NCI-H526 (cell line): Measurements from ENCODE around the gene LTA.
A peak's percentile ranks its signal among the peaks of the same experiment; 100 is the strongest.
"Not testable (repeated sequence)": the region's sequence is repeated elsewhere in the genome, so short reads cannot be mapped to it uniquely, and the experiment has no call there.

ENCODE experiments used
- DNase-seq, 2 experiments: peaks; one replicate each; lab custom pipeline; 2025; lab: John Stamatoyannopoulos, UW

The LTA gene

DNA sequence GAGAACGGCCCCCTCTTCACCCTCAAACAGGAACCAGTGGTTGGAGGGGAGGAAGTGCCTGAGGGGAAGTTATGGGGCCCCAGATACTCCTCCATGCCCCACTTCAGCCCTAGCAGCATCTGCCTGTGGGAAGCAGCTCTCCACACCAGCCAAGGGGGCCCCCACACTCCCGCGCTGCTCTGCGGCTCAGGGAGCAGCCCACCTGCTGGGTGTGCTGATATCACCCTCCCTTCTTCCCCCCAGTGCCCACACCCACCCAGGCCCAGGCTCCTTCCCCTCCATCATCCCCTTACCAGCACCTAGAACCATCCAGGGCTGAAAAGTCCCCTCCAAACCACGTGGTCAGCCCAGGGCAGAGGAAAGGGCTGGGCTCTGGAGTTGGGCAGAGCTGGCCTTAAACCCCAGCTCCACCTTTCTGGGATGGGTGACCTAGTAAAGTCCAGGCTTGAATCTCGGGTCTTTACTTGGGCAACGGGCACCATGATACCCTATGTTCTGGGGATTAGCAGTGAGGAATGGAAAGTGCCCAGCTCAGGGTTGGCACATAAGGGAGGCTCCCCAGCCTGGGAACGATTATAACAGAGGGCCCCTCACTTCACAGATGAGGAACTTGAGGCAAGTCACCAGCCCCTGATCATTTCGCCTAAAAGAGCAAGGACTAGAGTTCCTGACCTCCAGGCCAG lies 14.7 kb downstream of the LTA start:
- DNase-seq: no peak

DNA sequence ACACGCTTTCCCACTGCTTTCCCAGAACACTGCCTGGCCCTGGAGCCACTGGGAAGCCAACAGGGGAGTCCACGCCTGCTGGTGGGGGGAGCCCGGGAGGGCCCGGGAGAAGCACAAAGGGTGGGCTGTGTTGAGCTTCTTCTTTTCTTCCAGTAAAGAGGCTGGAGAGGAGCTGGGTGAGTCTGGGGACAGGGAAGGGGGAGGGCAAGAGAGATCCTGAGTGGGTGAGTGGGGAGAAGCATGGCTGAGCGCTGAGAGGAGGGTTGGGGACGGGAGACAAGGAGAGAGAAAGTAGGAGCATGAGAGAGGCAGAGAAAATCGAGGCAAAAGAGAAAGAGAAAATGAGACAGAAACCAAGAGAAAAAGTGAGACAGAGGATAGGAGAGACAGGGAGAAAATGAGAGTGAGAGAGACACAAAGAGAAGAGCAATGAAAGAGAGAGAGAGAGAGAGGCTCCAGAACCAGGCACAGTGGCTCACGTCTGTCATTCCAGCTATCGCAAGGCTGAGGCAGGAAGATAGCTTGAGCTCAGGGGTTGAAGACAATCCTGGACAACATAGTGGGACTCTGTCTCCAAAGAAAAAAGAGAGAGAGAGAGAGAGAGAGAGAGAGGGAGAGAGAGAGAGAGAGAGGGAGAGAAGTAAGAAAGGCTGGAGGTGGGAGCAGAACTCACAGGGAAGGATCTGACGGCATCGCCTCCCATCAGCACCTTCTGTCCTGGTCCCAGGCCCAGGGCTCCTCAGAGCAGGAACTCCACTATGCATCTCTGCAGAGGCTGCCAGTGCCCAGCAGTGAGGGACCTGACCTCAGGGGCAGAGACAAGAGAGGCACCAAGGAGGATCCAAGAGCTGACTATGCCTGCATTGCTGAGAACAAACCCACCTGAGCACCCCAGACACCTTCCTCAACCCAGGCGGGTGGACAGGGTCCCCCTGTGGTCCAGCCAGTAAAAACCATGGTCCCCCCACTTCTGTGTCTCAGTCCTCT lies 16.0 kb downstream of the LTA start:
- no peak for DNase-seq

DNA sequence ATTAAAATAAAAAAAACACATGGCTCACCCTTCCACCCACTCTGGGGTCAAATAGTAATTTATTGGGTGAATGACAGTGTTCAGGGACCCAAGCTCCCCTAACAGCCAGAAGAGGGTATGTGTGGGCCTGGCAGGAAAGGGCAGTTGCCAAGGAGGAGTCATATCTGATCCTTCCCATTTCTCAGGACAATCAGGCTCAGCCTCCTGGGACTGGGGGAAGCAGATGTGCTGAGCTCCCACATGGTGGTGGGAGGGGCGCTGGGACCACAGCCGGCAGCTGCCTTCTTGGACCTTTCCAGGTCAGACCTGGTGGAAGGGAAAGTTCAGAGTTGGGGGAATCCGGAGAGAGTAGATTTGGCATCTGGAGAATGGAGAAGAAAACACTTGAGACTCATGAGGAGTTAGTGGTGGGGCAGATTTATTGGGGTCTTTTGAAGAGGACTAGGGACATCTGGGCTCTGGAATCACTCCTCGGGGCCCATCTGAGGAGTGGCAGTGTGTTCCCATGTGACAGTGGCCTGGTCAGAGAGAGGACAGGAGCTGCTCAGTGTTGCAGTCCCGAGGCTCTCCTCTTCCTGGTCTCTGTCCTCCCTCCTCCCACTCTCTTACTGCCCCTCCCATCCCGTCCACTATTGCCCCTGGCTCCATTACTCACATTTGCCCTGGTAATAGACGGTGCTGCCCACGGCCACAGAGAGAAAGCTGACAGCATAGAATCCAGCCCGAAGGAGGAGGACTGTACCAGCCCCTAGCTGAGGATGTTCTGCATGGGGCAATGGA lies 17.0 kb downstream of the LTA start:
- no peak for DNase-seq

DNA sequence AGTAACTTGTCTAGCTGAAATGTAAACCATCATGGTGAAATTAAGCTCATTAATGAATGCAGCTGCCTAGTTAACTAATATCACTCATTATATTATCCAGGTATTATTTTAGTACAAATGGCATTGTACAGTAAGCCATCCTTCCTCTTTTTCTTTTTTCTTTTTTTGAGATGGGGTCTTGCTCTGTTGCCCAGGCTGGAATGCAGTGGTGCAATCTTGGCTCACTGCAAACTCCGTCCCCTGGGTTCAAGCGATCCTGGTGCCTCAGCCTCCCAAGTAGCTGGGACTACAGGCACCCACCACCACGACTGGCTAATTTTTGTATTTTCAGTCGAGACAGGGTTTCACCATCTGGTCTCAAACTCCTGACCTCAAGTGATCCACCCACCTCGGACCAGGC lies 18.6 kb downstream of the LTA start:
- DNase-seq: not testable (repeated sequence)

DNA sequence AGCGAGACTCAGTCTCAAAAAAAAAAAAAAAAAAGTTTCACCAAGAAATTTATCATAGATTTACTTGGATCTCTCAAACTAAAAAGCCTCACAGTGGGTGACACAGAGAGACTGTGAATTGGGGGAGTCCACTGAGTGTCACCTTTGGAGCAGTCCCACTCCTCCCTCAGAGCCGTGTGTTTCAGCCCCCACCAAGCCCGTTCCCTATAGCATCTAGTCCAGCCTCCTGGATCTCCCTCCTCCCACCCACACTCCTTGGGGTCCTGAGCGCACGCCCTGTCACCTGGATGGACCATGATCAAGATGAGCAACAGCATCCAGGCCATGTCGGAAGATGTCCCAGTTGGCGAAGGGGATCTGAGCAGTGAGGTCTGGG lies 20.3 kb downstream of the LTA start:
- DNase-seq: no peak

DNA sequence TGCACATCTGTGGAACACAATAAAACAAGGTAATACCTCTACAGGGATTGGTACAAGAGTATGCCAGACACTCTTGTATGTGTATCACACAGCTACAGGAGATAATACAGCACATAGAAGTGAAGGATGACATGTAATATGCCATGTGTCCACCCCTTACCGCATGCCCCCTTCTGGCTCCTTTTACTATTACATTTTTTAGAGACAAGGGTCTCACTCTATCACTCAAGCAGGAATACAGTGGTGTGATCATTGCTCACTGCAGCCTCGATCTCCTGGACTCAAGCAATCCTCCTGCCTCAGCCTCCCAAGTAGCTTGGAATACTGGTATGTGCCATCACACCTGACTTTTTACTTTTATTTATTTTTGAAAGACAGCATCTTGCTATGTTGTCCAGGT lies 24.9 kb downstream of the LTA start:
- DNase-seq: peak; percentile 27 to 64

DNA sequence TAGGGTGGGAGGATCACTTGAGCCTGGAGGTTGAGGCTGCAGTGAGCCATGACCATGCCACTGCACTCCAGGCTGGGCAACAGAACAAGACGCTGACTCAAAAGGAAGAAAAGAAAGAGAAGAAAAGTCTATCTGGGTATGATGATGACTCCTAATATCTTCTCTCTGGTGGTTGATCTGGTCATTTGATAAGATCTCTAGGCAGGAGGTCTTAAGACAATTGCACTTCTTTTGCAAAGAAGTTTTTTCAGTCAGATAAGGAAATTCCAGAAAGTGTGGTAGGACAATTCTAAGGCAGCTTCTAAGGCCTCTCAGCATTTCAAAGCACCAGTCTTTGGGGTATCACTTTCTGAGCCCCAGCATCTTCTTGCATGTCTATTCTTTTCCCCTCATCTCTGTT lies 35.2 kb downstream of the LTA start:
- no peak for DNase-seq

DNA sequence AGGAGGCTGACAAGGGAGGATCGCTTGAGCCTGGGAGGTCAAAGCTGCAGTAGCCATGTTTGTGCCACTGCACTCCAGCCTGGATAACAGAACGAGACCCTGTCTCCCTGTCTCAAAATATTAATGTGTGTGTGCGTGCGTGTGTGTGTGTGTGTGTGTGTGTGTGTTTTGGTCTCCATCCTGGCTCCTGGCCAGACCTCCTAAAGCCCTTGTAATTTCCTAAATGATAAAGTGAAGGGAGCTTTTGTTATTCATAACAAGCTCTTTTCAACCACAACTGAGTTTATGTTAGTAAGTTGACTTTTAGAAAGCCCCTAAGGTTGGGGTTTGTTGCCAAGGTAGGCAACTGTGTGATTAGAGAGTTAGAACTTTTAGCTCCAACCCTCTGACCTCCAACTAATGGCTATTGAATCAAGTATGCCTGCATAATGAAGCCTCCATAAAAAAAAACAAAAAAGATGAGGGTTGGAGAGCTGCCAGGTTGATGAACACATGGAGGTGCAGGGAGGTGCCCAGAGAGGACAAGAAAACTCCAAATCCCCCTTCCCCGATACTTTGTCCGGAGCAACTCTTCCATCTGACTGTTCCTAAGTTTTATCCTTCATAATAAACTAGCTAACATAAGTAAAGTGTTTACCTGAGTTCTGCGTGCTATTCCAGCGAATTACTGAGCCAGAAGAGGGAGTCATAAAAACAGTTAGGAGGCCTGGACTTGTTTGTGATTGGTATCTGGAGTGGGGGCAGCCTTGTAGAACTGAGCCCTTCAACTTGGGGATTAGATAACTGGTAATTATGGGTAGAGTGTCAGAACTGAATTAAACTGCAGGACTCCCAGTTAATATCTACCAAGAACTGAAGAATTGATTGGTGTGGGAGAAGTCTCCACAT lies 37.7 kb downstream of the LTA start:
- DNase-seq: no peak

DNA sequence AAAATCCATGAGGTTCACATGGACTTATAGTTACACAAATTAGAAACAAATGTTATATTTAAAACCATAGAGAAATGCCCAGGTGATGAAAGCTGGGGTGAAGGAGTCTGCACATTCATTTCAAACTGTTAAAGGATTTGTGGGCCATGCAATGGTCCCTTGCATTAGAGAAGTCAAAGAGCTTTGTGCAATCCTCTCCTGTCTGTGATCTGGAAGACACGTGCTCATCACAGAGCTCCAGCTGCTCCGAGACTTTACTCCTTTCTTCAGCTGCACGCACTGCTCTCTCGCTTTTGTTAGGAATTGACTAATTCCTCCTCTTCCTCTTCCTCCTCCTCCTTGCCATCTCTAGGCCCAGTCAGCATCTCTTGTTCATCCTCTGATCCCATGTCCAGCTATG lies 38.9 kb downstream of the LTA start:
- DNase-seq: no peak

DNA sequence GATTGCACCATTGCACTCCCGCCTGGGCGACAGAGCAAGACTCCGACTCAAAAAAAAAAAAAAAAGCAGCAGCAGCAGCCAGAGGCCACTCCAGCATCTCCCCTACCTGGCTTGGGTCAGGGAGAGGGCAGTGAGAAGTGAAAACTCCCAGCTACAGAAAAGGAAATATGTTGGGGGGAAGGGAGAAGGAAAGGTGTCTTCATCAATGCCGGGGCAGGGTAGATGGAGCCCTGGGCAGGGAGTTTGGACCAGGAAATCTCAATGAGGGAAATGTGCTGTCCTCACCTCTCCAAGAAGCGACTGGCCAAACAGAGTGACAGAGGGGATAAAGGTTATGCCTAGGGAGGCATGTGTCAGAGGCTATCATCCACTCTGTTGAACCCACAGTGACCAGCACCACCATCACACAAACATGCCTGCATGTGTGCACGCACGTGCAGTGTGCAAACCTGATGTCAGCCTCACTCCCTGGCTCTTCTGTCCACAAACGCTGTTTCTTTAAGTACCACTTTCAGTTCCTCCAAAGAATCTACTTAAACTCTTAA lies 42.1 kb downstream of the LTA start:
- DNase-seq: no peak

DNA sequence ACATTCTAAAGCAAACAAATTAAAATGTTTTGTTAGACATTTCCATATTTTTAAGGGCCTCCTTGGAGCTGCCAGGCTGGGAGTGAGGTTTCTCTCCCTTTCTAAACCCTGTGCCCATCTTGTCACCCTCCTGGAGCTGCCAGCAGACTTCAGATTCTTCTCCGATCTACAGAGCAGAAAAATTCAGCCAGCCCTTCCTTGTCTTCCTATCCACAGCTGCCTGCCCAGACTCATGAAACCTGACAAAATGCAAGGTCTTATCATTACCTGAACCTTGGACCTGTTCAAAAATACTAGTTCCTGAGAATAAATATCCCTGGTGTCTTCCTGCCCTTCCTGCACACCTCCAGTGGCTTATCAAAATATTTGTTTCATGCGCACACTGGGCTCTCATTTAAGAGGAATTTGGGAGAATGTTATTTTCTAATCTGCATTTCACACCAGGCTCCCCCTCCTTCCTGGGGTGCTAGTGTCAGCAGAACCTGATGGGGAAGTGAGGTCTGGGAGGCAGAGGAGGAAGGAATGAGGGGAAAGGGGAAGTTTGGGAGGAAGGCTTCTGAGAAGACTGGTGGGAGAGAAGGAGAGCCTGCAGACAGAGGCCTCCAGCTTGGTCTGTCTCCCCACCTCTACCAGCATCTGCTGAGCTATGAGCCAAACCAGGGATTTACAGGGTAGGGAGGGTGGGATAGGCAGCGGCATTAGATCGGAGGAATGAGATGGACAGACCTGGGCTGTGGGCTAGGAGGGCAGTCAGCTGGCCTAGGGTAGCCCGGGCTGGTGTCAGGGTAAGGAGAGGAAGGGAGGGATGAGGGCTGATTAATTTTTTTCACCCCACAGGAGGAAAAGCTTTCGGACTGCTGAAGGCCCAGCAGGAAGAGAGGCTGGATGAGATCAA lies 42.8 kb downstream of the LTA start, which contains the start of gene AIF1:
Gene AIF1 (plus strand): TSS at position 551 of the 895 bp plus-strand sequence. CDS start 96 bp downstream, at position 647.
- DNase-seq: no peak

DNA sequence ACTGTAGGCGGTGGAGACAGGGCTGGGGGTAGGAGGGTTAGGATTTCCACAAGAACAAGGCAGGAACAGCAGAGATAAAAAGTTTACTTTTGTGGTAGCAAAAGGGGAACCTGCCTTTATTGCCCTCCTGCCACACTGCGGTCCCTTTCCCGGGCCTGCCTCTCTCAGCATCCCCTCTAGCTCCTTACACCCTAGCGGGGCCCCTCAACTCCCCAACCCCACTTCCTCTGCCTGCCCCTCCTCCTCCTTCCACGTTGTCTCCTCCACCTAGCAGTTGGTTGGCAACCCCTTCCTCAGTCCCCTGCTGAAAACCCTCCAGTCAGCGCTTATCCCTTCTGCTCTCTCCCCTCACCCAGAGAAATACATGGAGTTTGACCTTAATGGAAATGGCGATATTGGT lies 43.7 kb downstream of the LTA start:
- no peak for DNase-seq

DNA sequence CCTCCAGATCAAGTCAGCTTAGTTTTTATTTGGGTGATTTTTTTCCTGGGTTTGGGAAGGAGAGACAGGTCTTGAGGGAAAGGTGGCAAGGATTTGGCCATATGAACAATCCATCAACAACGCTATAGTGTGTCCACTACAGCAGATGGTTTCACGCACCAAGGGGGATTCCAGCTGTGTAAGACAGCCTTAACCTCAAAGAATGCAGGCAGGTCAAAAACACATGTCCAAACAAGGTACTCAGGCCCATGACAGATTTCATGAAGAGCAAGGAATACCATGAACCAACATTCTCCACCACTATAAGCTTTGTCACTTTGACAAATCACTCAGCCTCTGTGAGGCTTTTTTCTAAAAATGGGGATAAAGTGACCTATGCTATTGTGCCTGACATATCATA lies 44.9 kb downstream of the LTA start:
- no peak for DNase-seq

DNA sequence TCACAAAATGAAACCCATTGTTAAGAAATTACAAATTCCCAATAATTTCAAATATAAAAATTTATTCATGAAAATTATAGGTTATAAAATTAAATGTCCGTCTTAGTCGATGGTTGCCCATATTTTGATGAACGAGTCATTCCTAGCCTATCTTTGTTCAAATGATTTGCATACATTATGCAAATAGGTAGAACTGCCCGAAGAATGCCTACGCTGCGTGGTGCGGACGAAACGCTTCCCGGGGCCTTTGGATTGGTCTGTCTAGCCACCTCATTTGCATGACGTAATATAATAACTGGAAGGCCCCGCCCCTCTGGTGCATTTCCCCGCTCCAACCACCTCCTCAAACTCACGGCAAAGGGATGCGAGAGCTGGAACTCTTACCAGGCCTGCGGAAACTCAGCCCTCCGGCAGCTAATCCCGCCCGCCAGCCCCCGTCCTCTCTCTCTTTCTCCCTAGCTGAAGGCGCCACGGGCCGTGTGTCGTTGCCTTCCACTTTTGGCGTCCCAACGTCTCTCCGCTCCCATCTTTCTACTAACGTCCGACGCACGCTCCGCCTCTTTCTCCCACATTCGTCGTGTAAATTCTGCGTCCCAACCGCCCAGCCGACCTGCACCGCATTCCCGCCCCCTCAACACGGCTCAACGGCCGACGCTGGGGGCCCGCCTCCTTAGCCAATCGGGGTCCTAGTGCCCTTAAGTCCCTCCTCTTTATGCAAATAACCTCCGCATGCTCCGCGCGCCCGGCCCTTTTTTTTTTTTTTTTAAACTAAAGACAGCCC lies 47.9 kb downstream of the LTA start:
- DNase-seq: peak; percentile 98 to 99

DNA sequence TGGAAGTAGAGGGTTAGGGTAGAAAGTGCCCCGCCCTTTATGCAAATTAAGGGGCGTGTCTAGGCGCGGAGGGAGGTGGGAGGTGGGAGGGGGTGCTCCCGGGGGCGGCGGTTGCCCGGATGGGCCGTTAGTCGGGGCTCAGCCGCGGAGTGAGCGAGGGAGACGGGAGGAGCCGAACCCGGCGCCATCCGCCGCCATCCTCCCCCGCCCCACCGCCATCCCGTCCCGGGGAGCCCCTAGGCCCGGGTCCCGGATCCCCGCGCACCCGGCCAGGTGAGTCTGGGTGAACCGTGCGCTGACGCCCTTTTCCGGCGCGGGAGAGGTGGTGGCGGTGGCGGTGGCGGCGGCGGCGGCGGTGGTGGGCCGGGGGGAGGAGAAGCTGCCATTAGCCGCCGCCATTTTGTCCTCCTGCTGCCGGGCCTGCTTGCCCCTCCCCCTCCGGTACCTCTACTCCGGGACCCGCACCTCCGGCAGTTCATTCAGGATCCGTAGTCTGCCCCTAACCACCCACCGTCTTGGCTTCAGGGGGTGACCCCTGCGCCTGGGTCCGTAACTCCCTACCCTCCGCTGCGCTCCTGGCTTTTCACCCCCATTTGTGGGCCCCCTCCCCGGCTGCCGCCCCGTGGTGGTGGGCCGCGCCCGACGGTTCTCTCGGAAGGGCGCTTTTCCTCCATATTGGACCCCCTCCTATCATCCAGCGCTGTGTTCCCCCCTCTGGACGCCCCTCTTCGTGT lies 48.7 kb downstream of the LTA start, which contains the start of gene PRRC2A:
Gene PRRC2A (plus strand): TSS at position 130 of the 734 bp plus-strand sequence. CDS start 2,075 bp downstream, outside the sequence.
- DNase-seq: peak in 1 of 2 experiments; percentile 89

DNA sequence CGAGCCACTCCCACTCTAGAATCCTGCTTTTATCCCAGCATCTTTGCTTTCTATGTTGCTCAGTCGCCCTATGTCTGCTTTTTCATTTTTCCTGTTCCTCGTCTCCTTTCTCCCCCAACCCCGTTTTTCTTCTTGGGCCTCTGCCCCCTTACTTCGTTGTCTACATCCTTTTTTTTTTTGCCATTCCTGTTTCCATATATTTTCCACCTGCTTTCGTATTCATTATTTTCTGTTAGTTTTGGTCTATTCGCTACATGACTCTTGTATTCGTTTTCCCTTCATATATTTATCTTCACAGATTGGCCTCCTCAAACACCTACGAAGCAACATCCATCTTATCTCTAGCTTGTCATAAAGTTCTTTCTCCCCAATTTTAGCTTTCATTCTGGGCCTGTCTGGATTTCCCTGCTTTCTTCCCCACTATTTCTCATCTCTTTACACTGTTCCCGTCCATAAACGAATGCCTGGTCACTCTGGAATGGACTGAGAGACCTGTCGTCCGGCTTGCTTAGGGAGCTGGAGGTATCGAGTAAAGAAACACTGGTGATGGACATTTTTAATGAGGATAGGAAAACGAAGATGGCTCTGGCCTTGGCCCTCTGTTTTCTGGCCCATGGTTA lies 49.3 kb downstream of the LTA start:
- DNase-seq: no peak

DNA sequence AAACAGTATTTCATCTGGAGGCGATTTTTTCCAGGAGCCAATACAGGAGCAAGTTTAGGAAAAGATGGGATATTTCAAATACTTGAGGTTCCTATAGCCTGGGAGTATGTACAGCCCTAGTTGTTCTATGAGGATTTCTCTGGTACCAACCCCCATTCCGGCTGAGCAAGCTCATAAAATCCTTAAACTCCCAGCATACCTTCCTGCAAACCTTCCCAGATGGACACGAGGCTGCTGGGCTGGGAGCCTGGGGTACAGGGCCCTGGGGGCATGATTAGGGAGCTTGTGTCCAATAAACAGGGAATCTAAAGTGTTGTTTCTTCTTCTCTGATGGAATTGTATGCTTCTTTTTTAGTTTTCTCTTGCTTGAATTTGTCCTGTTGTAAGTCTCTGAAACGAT lies 49.9 kb downstream of the LTA start:
- DNase-seq: peak; percentile 22 to 42

DNA sequence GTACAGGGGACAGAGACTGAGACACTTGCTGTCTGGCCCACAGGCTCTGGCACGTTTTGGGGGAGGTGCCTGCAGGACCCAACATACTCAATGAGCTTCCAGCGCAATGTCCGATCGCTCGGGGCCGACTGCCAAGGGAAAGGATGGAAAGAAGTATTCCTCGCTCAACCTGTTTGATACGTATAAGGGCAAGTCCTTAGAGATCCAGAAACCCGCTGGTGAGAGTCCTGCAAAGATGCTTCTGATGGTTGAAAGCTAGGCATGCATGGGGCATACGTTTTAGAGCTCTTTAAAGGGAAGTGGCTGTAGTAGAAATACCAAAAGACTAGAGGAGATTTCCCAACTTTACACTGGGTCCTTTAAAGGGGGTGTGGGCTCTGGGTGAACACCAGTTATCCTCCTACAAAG lies 50.6 kb downstream of the LTA start:
- no peak for DNase-seq
